ENCODE results near the gene MYO1F.

Gene MYO1F

DNA sequence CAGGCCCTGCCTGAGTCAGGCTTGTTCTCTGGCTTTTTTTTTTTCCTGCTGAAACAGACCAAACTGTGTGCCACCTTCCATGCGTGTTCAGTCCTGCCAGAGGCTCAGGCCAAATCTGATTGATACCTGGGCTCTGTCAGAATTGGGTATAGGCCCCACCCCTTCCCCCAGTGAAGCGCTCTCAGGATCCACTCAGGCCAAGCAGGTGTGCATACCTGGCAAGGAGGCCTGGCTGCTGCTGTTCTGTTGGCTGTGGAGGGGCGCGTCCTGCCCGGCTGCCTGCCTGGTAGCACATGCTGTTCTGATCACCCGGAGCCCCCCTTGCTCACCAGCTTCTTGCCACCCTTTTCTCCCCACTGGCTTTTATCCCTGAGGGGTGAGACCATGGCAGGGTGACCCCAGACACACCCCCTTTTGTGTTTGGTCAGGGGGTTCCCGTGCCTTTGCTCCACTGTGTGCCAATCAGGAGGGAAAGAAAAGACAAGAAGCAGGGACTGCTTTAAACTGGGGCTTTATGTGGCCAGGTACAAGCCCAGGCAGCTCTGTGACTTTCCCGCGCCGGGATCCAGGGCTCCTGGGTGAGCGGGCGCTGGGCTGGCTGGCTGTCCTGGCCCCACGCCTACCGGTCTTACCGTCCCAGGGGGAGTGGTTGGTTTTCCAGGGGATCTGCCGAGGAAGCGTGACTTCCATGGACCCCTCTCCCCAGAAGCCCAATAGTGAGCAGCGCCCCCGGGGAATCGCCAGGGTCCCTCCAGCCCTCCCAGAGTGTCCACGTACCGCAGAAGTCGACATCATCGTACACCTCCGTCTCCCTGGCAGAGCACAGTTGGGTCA lies 87.5 kb downstream of the MYO1F start:
- no peak for TF ChIP-seq CTCF (IDR thresholded peaks at IDR 0.05)

GRCh38 chr19:8488365-8488764 lies 88.9 kb downstream of the MYO1F start:
- TF ChIP-seq CTCF (IDR thresholded peaks at IDR 0.05): no peak

DNA sequence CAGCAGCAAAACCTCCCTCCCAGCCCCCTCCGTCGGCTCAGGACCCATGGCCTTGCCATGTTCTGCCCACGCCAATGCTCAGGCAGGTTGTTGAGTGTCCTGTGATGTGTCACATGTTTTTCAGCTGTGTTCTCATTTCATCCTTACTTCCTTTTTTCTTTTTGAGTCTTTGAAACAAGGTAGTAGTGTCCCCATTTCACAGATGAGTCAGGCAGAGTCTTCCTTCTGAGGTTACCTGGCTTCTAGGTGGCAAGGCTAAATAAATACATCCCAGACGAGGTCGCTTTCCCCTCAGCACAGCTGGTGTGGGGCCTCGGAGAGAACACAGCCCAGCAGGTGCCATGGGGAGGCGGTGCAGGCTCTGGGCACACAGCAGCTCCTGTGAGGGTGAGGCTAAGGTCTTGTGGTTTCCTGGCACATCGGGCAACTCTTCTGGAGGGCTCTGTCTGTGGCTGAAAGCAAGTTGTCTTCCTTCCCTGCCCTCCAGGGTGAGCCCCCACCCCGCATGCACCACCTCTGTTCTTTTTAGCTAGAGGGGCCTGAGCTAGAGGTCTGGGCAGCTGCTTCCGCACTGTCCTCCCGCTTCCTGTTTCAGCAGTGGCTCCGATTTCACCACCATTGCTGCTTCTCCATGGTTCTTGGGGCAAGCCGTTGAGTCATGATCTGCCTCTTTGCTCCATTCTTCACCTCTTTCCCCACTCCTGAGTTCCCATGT lies 89.9 kb downstream of the MYO1F start:
- no peak for TF ChIP-seq CTCF (IDR thresholded peaks at IDR 0.05)

DNA sequence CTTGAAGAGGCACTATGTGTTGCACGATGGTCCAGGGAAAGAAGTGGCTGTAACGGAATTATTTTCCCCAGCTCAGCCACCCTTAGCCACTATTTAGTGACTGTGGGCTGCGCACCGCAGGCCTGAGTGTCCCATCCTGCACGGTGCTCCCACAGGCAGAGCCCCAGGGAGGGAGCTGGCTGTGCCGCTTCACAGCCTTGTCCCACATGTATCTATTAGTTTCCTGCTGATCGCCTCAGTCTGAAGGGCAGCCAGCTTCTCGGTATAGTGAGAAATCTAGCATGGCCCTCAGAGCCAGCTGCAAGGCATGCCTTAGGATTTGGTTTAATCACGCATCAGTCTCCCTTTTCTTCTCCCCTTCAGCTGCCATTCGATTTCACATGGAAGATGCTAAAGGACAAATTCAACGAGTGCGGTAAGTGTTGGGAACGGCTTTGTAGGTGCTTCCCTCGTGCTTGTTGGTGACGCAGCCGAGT lies 90.5 kb downstream of the MYO1F start:
- no peak for TF ChIP-seq CTCF (IDR thresholded peaks at IDR 0.05)

DNA sequence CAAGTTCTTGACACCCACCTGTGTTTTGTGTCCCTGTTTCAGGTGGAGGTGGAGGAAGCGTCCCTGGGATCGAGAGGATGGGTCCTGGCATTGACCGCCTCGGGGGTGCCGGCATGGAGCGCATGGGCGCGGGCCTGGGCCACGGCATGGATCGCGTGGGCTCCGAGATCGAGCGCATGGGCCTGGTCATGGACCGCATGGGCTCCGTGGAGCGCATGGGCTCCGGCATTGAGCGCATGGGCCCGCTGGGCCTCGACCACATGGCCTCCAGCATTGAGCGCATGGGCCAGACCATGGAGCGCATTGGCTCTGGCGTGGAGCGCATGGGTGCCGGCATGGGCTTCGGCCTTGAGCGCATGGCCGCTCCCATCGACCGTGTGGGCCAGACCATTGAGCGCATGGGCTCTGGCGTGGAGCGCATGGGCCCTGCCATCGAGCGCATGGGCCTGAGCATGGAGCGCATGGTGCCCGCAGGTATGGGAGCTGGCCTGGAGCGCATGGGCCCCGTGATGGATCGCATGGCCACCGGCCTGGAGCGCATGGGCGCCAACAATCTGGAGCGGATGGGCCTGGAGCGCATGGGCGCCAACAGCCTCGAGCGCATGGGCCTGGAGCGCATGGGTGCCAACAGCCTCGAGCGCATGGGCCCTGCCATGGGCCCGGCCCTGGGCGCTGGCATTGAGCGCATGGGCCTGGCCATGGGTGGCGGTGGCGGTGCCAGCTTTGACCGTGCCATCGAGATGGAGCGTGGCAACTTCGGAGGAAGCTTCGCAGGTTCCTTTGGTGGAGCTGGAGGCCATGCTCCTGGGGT lies 91.5 kb downstream of the MYO1F start:
- no peak for TF ChIP-seq CTCF (IDR thresholded peaks at IDR 0.05)

DNA sequence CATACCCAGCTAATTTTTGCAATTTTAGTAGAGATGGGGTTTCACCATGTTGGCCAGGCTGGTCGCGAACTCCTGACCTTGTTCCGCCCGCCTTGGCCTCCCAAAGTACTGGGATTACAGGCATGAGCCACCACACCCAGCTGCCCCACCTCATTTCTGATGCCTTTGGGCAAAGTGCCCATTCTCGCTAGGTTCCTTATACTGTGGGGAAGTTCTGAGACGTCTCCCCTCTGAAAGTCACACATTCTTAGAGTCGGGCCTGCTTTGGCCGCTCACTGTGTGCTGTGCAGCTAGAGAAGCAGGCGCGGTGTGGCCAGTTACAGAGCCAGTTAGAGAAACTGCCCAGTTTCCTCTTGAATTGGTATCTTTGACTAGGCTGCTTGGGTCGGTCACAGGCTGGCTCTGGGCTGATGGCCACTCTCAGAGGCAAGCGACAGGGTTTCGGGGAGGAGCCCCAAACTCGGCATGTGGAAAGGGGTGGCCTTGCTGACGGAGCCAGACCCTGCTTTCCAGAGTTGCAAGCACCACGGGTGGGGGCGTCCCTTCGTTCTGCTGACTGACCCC lies 92.8 kb downstream of the MYO1F start:
- no peak for TF ChIP-seq CTCF (IDR thresholded peaks at IDR 0.05)

DNA sequence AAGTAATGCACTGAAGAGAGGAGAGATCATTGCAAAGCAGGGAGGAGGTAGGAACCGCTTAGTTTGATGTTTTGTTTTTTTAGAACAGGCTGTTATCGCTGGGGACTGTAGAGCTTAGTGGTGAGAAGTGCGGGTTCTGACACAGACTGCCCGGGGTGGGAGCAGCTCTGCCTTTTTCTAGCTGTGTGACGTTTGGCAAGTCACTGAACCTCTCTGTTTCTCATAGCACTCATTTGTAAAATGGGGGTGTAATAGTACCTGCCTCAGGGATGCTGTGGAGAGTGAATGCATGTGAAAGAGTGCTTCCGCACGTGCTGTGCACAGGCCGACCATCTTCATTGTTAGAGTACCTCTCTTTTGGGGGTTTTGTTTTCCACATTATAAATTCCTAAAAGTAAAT lies 94.1 kb downstream of the MYO1F start:
- TF ChIP-seq CTCF (IDR thresholded peaks at IDR 0.05): no peak

Measured in LNCAP (cell line).